ENCODE results near the gene HHIPL1.

Gene HHIPL1

DNA sequence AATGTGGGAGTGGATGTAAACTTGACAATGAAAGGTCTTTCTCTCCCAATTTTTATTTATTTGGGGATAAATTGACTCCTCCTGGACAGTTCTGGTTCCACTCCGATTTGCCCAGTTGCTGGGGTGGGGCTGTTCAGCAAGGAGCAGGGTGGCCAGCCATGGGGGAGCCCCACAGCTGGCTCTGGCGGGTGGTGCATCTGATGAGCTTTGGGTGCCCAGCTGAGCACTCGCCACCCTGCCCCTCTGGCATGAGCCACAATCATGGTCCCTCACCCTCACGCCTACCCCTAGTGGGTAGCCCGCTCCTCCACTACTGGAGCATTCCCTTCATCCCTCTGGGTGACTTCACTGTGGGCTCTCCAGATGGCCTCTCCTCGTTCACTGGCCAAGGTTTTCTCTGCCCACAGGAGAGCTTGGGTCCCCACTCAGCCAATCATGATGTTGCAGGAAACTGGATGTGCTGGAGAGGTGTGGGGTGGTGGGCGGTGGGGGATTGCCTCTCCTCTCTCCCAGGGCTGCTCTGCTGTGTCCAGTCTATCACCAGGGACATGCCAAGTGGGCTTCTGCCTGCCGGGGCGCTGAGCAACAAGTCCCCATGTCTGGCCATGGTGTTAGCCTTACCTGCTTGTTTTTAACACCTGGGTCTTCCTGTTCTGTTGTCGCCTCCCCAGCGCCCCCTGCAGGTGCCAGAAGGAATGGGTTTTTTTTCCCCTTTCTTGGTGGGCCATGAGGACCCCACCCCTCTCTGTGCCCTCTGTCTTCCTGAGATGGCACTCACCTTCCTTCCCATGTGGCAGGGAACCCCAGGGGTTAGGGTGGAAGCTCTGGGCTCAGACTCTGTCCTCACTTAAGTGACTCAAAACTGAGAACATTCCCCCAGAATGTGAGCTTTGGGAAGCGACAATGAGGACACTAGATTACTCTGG is 42.6 kb downstream of the HHIPL1 start:
- in situ Hi-C loops (cut with MboI; ENCODE audit: low sequenced_read_pairs), result no loop called here

DNA sequence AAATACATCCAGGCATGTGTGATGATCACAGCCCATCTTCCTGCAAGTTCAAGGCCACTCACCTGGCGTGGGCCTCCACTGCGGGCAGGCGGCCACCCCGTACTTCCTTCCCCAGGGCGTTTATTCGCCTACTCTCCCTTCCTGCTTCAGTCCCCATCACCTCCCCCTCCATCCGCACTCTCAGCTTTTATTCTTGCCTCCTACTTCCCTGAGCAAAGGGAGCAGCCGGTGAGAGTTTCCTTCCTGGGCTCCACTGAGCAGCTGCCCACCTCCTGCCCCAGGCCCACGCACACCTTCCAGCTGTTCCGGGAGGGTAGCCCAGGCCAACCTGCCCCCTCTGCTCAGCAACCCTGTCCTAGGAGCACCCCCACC is 43.3 kb downstream of the HHIPL1 start:
- in situ Hi-C loops (cut with MboI; ENCODE audit: low sequenced_read_pairs), result no loop called here

DNA sequence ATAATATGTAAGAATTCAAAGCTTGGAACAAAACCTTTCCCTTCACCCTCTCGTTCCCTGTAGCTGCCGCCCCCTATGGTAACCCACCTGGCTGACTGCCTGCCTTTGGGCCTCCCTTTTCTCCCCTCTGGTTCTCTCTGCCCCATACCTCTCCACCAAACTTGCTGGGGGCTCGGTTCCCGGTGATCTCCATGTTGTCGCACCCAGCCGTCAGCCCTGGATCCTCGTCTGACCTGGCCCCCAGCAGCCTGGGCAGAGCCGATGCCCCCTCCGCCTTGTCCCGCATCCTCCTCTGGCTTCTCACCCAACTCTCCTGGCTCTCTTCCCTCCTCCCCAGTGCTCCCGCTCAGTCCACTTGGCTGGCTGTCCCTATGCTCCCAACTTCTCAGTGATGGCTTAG is 43.7 kb downstream of the HHIPL1 start:
- in situ Hi-C loops (cut with MboI; ENCODE audit: low sequenced_read_pairs), result no loop called here

DNA sequence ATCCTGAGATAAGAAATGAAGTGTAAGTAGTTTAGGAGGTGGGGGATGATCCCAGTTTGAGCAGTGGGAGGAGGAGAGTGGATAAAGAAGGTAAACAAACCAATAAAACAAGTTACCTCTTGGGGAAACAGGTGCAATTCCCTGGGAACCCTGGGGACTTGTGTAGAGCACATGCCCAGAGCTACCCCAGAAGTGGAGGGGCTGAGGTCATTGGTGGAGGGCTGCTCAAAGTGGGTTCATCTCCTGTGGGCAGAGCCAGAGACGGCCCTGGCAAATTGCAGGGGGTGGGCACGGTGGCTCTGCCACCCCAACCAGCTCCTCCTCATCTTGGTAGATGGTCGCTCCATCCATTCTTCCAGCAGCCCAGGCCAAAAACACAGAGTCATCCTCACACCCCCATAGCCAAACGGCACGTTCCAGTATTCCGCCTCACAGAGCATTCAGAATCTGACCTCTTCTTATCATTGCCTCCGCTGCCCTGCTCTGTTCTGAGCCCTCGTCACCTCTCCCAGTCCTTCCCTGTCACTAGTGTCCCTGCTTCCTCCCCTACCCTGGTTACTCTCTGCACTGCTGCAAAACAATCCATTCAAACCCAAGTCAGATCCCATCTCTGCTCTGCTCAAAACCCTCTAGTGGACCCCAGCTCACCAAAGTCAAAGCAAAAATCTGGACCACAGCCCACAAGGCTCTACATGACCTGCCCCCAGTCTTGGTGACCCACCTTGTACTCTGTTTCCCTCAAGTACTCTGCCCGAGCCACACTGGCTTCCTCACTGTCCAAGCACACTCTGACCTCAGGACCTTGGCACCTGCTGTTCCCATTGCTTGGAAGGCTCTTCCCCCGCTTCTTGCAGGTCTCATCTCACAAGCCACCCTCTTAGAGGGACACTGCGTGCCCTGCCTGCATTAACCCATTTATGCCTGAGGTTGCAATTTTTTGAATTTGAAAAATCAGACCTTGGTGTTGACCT is 44.6 kb downstream of the HHIPL1 start:
- in situ Hi-C loops (cut with MboI; ENCODE audit: low sequenced_read_pairs), result no loop called here

DNA sequence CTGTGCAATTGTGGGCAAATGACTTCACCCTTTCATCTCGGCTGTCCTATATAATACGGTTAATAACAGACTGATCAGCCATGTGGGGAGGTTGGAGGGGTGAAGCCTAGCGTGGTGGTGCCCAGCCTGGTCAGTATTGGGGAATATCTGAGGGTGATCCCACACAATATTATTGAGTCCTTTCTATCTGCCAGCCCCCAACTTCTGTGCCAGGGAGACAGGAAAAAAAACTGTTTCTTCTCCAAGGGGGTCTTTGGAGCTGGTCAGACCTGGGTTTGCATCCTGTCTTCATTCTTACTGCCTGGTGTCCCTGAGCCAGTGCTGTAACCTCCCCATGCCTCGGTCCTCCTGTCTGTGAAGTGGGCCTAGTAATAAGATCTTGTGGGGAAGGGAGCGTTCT is 45.7 kb downstream of the HHIPL1 start:
- in situ Hi-C loops (cut with MboI; ENCODE audit: low sequenced_read_pairs), result no loop called here

DNA sequence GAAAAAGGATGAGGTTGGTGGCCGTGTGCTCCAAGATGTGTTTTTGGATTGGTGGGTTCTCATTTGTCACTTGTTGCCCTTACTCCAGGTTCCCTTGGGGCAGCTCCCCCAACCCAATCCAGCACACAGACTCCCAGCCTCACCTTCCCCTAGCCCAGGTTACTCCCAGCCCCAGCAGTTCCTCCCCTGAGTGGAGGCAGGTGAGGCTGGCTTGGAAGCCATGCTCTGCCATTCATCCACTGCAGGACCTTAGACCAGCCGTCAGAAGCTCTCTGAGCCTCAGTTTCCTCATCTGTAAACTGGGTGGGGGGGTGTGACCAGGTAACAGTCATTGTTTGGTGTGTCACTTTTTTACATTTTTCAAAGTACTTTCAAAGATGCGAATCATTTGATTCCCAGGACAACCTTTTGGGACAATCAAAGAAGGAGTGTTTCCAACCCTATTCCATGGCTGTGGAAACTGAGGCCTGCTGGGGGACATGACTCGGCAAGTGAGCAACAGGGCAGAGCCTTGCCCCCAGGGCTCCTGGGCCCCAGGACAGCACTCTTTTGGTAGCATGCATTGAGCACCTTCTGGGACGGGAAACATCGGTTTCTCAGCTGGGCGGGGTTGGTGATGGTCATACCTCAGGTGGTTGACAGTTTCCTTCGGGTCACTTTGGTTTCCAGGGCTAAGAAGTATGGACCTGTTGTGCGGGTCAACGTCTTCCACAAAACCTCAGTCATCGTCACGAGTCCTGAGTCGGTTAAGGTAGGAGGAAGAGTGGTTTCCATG is 46.4 kb downstream of the HHIPL1 start:
- in situ Hi-C loops (cut with MboI; ENCODE audit: low sequenced_read_pairs), result no loop called here

DNA sequence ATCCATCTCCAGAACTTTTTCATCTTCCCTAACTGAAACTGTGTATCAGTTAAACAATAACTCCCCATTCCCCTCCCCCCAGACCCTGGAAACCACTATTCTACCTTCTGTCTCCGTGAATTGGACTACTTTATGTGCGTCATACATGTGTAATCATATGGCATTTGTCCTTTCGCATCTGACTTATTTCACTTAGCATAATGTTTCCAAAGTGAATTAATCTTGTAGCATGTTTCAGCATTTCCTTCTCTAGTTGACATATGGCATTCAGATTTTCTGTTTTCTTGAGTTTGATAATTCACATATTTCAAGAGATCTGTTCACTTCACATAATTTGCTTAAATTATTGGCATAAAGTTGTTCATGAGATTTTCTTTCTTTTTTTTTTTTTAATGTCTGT is 49.0 kb downstream of the HHIPL1 start:
- in situ Hi-C loops (cut with MboI; ENCODE audit: low sequenced_read_pairs), result no loop called here

DNA sequence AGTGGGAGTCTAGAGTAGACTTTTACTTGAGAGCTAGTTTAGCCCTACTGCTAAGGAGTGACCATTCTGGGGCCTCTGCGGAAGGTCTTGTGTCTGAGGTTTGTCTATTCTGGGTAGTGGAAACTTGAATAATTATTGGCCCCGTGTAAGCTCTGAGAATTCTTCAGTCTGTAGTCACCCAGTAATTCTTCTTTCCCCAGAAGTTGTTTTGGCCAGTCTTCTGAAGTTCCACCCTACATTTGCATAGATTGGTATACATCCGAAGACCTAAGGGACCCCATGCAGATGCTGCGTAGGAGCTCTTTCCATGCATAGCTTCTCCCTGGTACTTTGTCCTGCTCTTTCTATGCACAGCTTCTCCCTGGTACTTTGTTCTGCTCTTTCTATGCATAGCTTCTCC is 52.0 kb downstream of the HHIPL1 start:
- in situ Hi-C loops (cut with MboI; ENCODE audit: low sequenced_read_pairs), result no loop called here

DNA sequence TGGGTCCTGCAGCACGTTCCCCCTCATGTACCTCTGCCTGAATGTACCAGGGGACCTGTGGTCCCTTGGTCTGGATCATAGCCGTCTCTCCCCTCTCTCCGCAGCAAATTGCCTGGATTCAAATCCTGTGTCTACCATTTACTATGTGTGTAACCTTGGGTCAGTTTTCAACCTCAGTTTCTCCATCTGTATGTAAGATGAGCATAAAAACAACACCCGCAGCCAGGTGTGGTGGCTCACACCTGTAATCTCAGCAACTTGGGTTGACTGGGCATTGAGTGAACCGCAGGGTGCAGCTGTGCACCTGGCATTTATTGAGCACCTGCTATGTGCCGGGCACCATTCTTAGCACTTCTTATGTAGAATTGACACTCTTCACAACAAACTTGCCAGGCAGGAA is 53.3 kb downstream of the HHIPL1 start:
- in situ Hi-C loops (cut with MboI; ENCODE audit: low sequenced_read_pairs), result no loop called here

DNA sequence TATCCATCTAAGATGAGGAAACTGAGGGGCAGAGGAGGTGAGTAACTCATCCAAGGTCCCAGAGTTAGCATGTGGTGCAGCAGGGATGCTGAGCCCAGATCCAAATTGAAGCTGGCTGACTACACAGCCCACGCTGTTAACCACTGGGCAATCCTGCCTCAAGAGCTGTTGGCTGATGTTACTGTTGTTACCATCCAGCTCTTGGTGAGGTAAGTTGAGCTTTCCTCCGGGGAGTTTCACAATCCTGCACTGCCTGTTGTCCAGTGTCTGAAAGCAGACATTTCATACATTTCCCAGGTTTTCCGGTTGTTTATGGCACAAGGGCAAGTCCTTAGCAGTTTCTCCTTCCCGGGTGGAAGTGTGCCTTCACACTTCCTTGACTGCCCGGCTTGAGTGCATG is 53.7 kb downstream of the HHIPL1 start:
- in situ Hi-C loops (cut with MboI; ENCODE audit: low sequenced_read_pairs), result no loop called here

DNA sequence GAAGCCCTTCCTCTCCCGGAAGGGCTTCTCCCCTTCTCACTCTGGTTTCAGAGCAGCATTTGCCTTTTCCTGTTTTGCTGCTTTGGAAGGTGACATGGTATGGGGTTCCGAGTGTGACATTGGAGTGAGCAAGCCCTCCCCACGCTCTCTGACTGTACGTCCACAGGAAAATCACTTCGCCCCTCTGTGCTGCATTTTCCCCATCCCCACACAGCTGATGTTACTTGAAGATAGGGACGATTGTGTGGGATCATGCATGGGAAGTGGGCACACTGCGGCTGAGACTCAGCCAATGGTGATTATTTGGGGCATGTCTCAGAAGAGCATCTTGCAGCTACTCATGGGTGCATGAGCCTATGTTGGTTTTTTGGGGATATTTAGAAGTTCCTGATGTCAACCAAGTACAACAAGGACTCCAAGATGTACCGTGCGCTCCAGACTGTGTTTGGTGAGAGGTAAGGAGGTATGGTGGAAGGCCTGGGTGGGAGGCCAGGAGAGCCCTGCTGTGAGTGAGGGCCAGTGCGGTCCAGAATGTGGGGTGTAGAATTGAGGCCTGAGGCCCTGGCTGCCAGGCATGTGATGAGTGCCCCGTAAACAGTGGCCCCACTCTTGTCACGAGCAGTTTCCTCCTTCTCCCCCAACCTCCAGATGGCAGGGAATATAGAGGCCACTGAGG is 54.3 kb downstream of the HHIPL1 start:
- in situ Hi-C loops (cut with MboI; ENCODE audit: low sequenced_read_pairs), result no loop called here

DNA sequence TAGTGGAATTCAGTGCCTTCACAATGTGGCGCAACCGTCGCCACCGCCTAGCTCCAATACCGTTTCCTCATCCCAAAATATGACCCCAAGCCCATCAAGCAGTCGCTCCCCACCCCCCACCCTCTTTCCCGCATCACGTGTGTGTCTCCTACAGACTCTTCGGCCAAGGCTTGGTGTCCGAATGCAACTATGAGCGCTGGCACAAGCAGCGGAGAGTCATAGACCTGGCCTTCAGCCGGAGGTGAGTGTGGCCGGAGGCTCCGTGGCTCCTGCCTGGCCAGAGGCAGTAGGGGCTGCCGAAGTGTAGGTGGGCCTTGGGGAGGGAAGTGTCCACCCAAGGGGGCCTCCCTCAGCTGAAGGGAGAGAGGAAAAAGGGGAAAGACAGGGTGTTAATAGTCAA is 54.9 kb downstream of the HHIPL1 start:
- in situ Hi-C loops (cut with MboI; ENCODE audit: low sequenced_read_pairs), result no loop called here

DNA sequence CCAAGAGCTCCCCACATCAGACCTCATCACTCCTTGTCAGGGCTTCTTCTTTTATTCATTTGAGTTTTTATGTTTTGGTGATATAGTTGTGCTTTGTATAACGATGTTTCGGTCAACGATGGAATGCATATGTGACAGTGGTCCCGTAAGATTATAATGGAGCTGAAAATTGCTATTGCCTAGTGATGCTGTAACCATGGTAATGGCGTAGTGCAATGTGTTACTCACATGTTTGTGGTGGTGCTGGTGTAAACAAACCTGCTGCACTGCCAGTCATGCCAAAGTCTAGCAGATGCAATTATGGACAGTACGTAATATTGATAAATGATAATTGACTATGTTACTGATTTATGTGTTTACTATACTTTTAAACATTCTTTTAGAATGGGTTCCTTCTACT is 55.5 kb downstream of the HHIPL1 start:
- in situ Hi-C loops (cut with MboI; ENCODE audit: low sequenced_read_pairs), result no loop called here

DNA sequence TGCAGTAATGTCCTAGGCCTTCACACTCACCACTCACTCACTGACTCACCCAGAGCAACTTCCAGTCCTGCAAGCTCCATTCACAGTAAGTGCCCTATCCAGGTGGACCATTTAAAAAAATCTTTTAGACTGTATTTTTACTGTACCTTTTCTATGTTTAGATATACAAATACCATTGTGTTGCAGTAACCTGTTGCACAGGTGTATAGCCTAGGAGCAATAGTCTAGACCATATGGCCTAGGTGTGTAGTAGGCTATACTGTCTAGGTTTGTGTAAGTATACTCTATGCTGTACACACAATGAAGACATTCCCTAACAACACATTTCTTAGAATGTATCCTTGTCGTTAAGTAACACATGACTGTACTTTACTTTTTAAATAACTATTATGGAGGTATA is 56.3 kb downstream of the HHIPL1 start:
- in situ Hi-C loops (cut with MboI; ENCODE audit: low sequenced_read_pairs), result no loop called here

DNA sequence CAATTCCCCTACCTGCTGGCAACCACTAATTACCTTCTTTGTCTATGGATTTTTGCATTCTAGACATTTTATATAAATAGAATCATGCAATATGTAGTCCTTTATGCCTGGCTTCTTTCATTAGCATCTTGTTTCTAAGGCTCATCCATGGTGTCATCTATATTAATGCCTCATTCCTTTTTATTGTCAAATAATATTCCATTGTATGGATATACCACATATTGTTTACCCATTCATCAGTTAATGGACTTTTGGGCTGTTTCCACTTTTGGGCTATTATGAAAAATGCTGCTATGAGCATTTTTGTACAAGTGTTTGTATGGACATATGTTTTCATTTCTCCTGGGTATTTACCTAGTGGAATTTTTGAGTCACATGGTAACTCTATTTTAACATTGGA is 57.2 kb downstream of the HHIPL1 start:
- in situ Hi-C loops (cut with MboI; ENCODE audit: low sequenced_read_pairs), result no loop called here

DNA sequence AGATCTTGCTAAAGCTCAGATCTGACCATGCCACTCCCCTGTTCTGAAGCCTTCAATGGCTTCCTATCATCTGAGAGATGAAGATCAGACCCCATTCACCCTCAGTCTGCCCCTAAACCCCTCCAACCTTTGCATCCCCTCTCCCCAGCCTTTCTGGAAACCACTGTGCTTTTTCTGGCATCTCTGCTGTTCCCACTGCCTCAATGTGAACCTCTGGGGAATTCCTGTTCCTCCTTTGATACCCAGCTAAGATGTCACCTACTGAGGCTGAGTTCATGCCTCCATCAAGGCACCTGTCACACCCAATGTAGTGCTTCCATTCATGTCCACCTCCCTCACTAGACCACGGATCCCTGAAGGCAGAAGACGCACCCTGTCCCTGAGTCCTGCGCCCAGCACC is 58.5 kb downstream of the HHIPL1 start:
- in situ Hi-C loops (cut with MboI; ENCODE audit: low sequenced_read_pairs), result no loop called here

DNA sequence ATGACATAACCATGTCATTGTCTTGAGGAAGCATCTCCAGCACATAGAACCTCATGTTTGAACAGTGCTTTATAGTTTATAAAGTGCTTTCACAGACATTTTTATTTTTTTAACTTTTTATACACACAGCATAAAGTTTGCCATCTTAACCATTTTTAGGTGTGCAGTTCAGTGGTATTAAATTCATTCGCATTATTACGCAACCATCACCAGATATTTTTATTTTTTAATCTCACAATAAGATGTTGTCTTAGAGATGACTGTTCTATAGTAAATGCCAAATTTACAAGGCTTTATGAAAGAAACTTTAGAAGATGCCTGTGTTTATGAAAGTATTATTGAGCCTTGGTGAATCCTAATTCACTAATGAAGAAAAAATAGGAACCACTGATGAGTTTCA is 59.1 kb downstream of the HHIPL1 start:
- in situ Hi-C loops (cut with MboI; ENCODE audit: low sequenced_read_pairs), result no loop called here

DNA sequence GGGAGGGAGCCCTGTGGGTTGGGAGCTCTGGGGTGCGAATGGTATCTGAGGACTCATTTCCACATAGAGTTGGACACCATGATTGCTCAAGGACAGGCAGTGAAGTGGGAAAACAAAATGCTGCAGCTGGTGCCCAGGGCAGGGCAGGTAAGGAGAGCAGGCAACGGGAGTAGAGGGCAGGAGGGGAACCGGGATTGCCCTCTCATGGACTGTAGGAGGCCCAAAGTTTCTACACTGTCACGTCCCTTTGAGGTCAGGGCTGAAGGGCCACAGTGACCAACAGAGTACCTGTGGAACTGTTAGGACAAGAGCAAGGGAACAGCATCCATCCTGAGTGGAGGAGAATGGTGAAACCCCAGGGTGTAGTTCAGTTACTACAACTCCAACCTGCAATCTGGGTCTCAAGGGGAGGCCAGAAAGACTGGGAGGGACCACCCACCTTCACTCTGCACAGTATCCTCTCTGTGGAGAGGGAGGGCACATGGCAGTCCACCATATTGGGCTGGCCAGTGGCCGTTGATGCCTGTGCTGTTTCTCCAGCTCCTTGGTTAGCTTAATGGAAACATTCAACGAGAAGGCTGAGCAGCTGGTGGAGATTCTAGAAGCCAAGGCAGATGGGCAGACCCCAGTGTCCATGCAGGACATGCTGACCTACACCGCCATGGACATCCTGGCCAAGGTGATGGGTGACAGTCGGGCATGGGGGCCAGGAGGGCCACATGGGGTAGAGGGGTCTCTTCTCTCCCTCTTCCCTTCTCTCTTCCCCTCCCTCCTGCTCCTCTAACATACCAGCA is 61.4 kb downstream of the HHIPL1 start:
- in situ Hi-C loops (cut with MboI; ENCODE audit: low sequenced_read_pairs), result no loop called here

DNA sequence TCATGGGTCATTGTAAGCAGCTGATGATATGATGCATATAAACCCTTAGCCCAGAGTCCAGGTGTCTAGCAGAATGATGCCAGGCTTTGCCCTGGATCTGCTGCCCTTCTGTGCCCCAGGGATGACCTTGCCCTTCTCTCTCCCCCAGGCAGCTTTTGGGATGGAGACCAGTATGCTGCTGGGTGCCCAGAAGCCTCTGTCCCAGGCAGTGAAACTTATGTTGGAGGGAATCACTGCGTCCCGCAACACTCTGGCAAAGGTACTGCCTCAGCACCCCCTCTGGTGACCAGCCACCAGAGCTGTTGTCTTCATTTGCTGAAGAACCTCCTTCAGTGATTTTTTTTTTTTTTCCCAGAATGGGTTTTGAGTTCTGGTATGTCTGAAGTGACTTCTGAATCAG is 62.5 kb downstream of the HHIPL1 start:
- in situ Hi-C loops (cut with MboI; ENCODE audit: low sequenced_read_pairs), result no loop called here

DNA sequence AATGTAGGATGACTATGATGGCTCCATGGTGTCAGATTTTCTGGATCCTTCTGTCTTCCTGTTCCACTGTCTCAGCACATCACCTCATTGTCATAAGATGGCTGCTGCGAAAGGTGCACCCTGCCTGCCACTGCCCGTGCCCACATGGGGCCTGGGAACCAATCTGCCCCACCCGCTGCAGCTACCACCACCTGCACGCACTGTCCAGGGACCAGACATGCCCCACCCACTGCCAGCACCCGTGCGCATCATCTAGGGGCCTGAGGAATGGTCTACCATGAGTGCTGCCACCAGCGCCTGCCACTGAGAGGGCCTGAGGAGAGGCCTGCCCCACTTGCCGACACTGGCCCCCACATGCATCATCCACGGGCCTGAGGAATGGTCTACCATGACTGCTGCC is 63.0 kb downstream of the HHIPL1 start:
- in situ Hi-C loops (cut with MboI; ENCODE audit: low sequenced_read_pairs), result no loop called here

Data from HL-60/S4 treated with retinoic acid at 250 ng/mL for 4 days and 3 days (cell line).